HCT116 (cell line): Measurements from ENCODE around the gene TMEM181. TPM values are rescaled to one million over a fixed set of nuclear protein-coding genes. Genes with fewer than 3 reads are reported as not detected.

Source experiments
- ATAC-seq: fragments of 200-7000 bp; cut with Tn5 transposase; 2 replicates; pipeline ENCODE4 v1.9.1; 2020; ENCODE audit warnings: mild to moderate bottlenecking, moderate library complexity
- BruUV-seq: library from RNA; stranded (reverse); fragments of 400-500 nt; replicated peaks from 2 replicates; lab custom pipeline; 2021; lab: Mats Ljungman, UMichigan
- CTCF ChIA-PET: fragments of 300-600 bp; sonication (Branson Sonifier 250); formaldehyde crosslinking; loops from one replicate; lab custom pipeline; 2021; ENCODE audit warnings: antibody characterized with exemption; lab: Charles Lee
- POLR2A ChIA-PET: fragments of 300-600, 350-600 bp; sonication (Branson Sonifier 250); formaldehyde crosslinking; loops from one replicate; lab custom pipeline; 2021; ENCODE audit warnings: antibody characterized with exemption; lab: Charles Lee
- RAD21 ChIA-PET, 2 experiments: fragments of 300-600 bp; sonication (Branson Sonifier 250); formaldehyde crosslinking; loops; one replicate each; lab custom pipeline; 2023; ENCODE audit warnings: low total read pairs in 2 of 2; ENCODE audit not compliant: uncharacterized antibody in 2 of 2, unreplicated experiment in 2 of 2, low non-redundant PET in 1 of 2; lab: Charles Lee
- DNase-seq: peaks from one replicate; pipeline ENCODE4 v3.0.0-alpha.2; 2010; ENCODE audit warnings: low read depth, low spot score
- H2AFZ ChIP-seq: fragments of 200-600 bp; shearing (Covaris generic), sonication (generic); 2 replicates; pipeline ENCODE4 v1.6.1; 2017; ENCODE audit warnings: low read depth, mixed run types, mixed read lengths, antibody characterized with exemption, low read length; ENCODE audit not compliant: poor library complexity, severe bottlenecking
- H3K27ac ChIP-seq: 2 replicates; pipeline ENCODE4 v1.5.1; 2012; ENCODE audit warnings: low read depth, low read length
- H3K27me3 ChIP-seq: fragments of 200-600 bp; sonication (generic); 2 replicates; pipeline ENCODE4 v1.6.1; 2016; ENCODE audit warnings: mixed run types, low read length, mixed read lengths; ENCODE audit not compliant: insufficient read depth
- H3K36me3 ChIP-seq, 2 experiments: fragments of 200-500 bp in 1 of 2; fragments of 200-600 bp in 1 of 2; sonication (Bioruptor generic) in 1 of 2; sonication (generic) in 1 of 2; 2 replicates each; pipeline versions ENCODE4 v1.5.1 to v1.6.1; 2014 to 2016; ENCODE audit warnings: low read length in 2 of 2, inconsistent platforms in 1 of 2, mixed read lengths in 1 of 2, mixed run types in 1 of 2; ENCODE audit not compliant: insufficient read depth in 2 of 2, control insufficient read depth in 1 of 2
- H3K4me1 ChIP-seq, 2 experiments: fragments of 200-600 bp in 1 of 2; sonication (generic) in 1 of 2; 2 replicates each; pipeline versions ENCODE4 v1.5.1 to v1.6.1; 2012 to 2017; ENCODE audit warnings: low read length in 2 of 2, inconsistent platforms in 1 of 2, mild to moderate bottlenecking in 1 of 2, mixed read lengths in 1 of 2, mixed run types in 1 of 2, moderate library complexity in 1 of 2; ENCODE audit not compliant: insufficient read depth in 2 of 2, control insufficient read depth in 1 of 2
- H3K4me2 ChIP-seq: fragments of 200-600 bp; sonication (generic); 2 replicates; pipeline ENCODE4 v1.6.1; 2017; ENCODE audit warnings: mixed run types, low read length, mixed read lengths
- H3K4me3 ChIP-seq, 2 experiments: fragments of 200-600 bp in 1 of 2; sonication (generic) in 1 of 2; replicated peaks in 1 of 2; 2 replicates each; pipeline ENCODE4 v1.5.1; 2011 to 2016; ENCODE audit warnings: low read length in 2 of 2, control low read depth in 1 of 2, low read depth in 1 of 2, mild to moderate bottlenecking in 1 of 2, mixed read lengths in 1 of 2, mixed run types in 1 of 2
- H3K79me2 ChIP-seq: fragments of 200-600 bp; sonication (generic); 2 replicates; pipeline ENCODE4 v1.6.1; 2017; ENCODE audit warnings: mild to moderate bottlenecking, mixed run types, low read length, moderate library complexity, mixed read lengths; ENCODE audit not compliant: insufficient read depth
- H3K9ac ChIP-seq: fragments of 200-600 bp; sonication (generic); 2 replicates; pipeline ENCODE4 v1.6.1; 2016; ENCODE audit warnings: low read length, mixed read lengths
- H3K9me2 ChIP-seq: fragments of 200-600 bp; sonication (generic), shearing (Covaris generic); 2 replicates; pipeline ENCODE4 v1.6.1; 2017; ENCODE audit warnings: mixed run types, mild to moderate bottlenecking, moderate library complexity; ENCODE audit not compliant: insufficient read depth
- H3K9me3 ChIP-seq, 2 experiments: fragments of 200-500 bp in 1 of 2; fragments of 200-600 bp in 1 of 2; sonication (Bioruptor generic) in 1 of 2; sonication (generic) in 1 of 2; 2 replicates each; pipeline ENCODE4 v1.6.1; 2014 to 2017; ENCODE audit warnings: low read length in 2 of 2, mixed read lengths in 2 of 2, inconsistent platforms in 1 of 2, low read depth in 1 of 2, mild to moderate bottlenecking in 1 of 2, mixed run types in 1 of 2, moderate library complexity in 1 of 2; ENCODE audit not compliant: control insufficient read depth in 1 of 2, insufficient read depth in 1 of 2
- H4K20me1 ChIP-seq: fragments of 200-600 bp; sonication (generic), shearing (Covaris generic); 2 replicates; pipeline ENCODE4 v1.6.1; 2017; ENCODE audit warnings: mixed run types, mild to moderate bottlenecking, moderate library complexity; ENCODE audit not compliant: insufficient read depth
- EZH2phosphoT487 ChIP-seq: fragments of 200-600 bp; IDR thresholded peaks from 2 replicates; pipeline ENCODE4 v1.6.1; 2018; ENCODE audit warnings: antibody characterized with exemption, borderline replicate concordance
- YY1 ChIP-seq: IDR thresholded peaks from 2 replicates; pipeline ENCODE4 v1.6.1; 2011; ENCODE audit warnings: low read length, low read depth, moderate library complexity, mild to moderate bottlenecking; ENCODE audit not compliant: insufficient replicate concordance; ENCODE audit errors: extremely low read depth
- intact Hi-C: fragments of 100-400 bp; cut with micrococcal nuclease; formaldehyde crosslinking; loops from 2 replicates; pipeline ENCODE4 v1.10.0; 2022
- microRNA-seq: library from miRNA; unstranded; fragments of <30 nt; microRNA quantifications from one replicate; pipeline ENCODE4, GENCODE V29; 2016; ENCODE audit warnings: borderline number of aligned reads
- total RNA-seq: library from RNA; stranded (reverse); gene quantifications from one replicate; pipeline ENCODE4 v1.2.1, GENCODE V29; 2021; ENCODE audit not compliant: unreplicated experiment
- TF ChIP-seq, protein P1 (sequence below): IDR thresholded peaks from 2 replicates; pipeline ENCODE4 v1.6.1; 2012; ENCODE audit warnings: low read depth
- TF ChIP-seq, protein P2 (sequence below): IDR thresholded peaks from 2 replicates; pipeline ENCODE4 v1.6.1; 2011; ENCODE audit warnings: mild to moderate bottlenecking, low read length, moderate library complexity; ENCODE audit not compliant: insufficient replicate concordance; ENCODE audit errors: extremely low read depth
- TF ChIP-seq, protein P3 (sequence below): IDR thresholded peaks from 2 replicates; pipeline ENCODE4 v1.6.1; 2012

The TMEM181 gene
- total RNA-seq, 1 experiment from 2014 or later: 34.4 TPM

DNA sequence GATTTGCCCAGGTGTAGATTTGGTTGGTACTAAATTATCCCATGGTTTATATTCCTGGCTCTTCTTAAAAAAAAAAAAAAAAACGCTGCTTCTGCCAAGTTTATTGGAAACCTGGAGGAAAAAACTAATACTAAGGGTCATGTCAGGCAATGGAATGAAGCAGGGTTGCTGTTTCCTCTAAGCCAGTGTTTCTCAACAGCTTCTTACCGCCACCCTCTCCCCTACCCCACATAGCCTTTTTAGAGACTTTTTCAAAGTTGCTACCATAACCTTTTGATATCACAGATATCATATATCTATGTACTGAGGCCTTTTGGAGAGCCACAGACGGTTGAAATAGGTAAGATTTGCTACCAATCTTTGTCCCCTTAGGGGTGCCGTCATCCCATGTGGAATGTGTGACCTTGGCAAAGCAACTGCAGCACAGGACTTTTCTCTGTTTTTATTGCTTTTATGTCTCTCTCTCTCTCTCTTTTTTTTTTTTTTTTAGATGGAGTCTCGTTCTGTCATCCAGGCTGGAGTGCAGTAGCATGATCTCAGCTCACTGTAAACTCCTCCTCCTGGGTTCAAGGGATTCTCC lies 124.9 kb downstream of the TMEM181 start:
- Histone ChIP-seq H3K4me1 (peaks cover 13 to 18% of the 10 kb centered on the region in 2 experiments), H3K36me3 (0 out of 4 replicates have a peak, but pooled peaks cover 0 to 5% of the 10 kb centered on the region in 2 experiments), H3K9me3 (peaks cover 0 to 6% of the 10 kb centered on the region in 2 experiments; a peak in 1 of 4 replicates), H3K9ac (no peak overlapping the region), H3K4me3 (no peak overlapping the region), H4K20me1 (no peaks in the 10 kb centered on the region), H3K27ac (no peak overlapping the region), H3K9me2 (no peaks in the 10 kb centered on the region), H3K27me3 (no peaks in the 10 kb centered on the region), H3K79me2 (no peaks in the 10 kb centered on the region), H3K4me2 (no peak overlapping the region), H2AFZ (no peak overlapping the region)
- BruUV-seq: no TSS peak
- ChIA-PET POLR2A (no interaction called here), CTCF (no interaction called here), RAD21 (no interaction called here)
- TF ChIP-seq YY1 (no peak), EZH2phosphoT487 (no peak)
- TF ChIP-seq, protein P1, sequence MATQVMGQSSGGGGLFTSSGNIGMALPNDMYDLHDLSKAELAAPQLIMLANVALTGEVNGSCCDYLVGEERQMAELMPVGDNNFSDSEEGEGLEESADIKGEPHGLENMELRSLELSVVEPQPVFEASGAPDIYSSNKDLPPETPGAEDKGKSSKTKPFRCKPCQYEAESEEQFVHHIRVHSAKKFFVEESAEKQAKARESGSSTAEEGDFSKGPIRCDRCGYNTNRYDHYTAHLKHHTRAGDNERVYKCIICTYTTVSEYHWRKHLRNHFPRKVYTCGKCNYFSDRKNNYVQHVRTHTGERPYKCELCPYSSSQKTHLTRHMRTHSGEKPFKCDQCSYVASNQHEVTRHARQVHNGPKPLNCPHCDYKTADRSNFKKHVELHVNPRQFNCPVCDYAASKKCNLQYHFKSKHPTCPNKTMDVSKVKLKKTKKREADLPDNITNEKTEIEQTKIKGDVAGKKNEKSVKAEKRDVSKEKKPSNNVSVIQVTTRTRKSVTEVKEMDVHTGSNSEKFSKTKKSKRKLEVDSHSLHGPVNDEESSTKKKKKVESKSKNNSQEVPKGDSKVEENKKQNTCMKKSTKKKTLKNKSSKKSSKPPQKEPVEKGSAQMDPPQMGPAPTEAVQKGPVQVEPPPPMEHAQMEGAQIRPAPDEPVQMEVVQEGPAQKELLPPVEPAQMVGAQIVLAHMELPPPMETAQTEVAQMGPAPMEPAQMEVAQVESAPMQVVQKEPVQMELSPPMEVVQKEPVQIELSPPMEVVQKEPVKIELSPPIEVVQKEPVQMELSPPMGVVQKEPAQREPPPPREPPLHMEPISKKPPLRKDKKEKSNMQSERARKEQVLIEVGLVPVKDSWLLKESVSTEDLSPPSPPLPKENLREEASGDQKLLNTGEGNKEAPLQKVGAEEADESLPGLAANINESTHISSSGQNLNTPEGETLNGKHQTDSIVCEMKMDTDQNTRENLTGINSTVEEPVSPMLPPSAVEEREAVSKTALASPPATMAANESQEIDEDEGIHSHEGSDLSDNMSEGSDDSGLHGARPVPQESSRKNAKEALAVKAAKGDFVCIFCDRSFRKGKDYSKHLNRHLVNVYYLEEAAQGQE: no peak
- TF ChIP-seq, protein P2, sequence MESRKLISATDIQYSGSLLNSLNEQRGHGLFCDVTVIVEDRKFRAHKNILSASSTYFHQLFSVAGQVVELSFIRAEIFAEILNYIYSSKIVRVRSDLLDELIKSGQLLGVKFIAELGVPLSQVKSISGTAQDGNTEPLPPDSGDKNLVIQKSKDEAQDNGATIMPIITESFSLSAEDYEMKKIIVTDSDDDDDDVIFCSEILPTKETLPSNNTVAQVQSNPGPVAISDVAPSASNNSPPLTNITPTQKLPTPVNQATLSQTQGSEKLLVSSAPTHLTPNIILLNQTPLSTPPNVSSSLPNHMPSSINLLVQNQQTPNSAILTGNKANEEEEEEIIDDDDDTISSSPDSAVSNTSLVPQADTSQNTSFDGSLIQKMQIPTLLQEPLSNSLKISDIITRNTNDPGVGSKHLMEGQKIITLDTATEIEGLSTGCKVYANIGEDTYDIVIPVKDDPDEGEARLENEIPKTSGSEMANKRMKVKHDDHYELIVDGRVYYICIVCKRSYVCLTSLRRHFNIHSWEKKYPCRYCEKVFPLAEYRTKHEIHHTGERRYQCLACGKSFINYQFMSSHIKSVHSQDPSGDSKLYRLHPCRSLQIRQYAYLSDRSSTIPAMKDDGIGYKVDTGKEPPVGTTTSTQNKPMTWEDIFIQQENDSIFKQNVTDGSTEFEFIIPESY: no peak
- TF ChIP-seq, protein P3, sequence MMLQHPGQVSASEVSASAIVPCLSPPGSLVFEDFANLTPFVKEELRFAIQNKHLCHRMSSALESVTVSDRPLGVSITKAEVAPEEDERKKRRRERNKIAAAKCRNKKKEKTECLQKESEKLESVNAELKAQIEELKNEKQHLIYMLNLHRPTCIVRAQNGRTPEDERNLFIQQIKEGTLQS: no peak
- ATAC-seq (no peak), DNase-seq (no peak)
- intact Hi-C loops: no loop called here

Small RNA genes within 50 kb of the gene (microRNA-seq; reads per million reads assigned to microRNA genes)
- 1.2 reads per million for gene MIR7161

Other genes starting within 250 kb of the TMEM181 start
- gene TULP4, start 247.6 kb upstream of the TMEM181 start, total RNA-seq: 70.8 TPM
- gene DYNLT1, start 84.7 kb downstream of the TMEM181 start, total RNA-seq: 239 TPM
- 55.3 TPM for gene SYTL3, start 90.0 kb downstream of the TMEM181 start, total RNA-seq